MM.1S (cell line): ENCODE measurements around the gene LHFPL4.

Experiments
- DNase-seq: peaks from one replicate; pipeline ENCODE4 v3.0.0-alpha.2; 2015
- H2AFZ ChIP-seq: fragments of 300-600 bp; sonication (generic); 2 replicates; pipeline ENCODE4 v1.6.0; 2016; ENCODE audit warnings: antibody characterized with exemption, low read length
- H3F3A ChIP-seq: fragments of 300-600 bp; sonication (generic); 2 replicates; pipeline ENCODE4 v1.6.1; 2016; ENCODE audit warnings: mild to moderate bottlenecking, antibody characterized with exemption, low read length, moderate library complexity, mixed read lengths; ENCODE audit not compliant: insufficient read depth
- H3K27ac ChIP-seq: fragments of 300-600 bp; sonication (generic); 2 replicates; pipeline ENCODE4 v1.5.1; 2016; ENCODE audit warnings: mild to moderate bottlenecking, low read length
- H3K27me3 ChIP-seq: fragments of 300-600 bp; sonication (generic); replicated peaks from 2 replicates; pipeline ENCODE4 v1.6.0; 2016; ENCODE audit warnings: low read length; ENCODE audit not compliant: insufficient read depth
- H3K36me3 ChIP-seq: fragments of 300-600 bp; sonication (generic); replicated peaks from 2 replicates; pipeline ENCODE4 v1.6.1; 2016; ENCODE audit warnings: mild to moderate bottlenecking, low read length, mixed read lengths; ENCODE audit not compliant: insufficient read depth
- H3K4me1 ChIP-seq: fragments of 300-600 bp; sonication (generic); 2 replicates; pipeline ENCODE4 v1.6.1; 2016; ENCODE audit warnings: low read length, mixed read lengths
- H3K4me2 ChIP-seq: fragments of 300-600 bp; sonication (generic); 2 replicates; pipeline ENCODE4 v1.6.0; 2016; ENCODE audit warnings: low read depth, low read length
- H3K4me3 ChIP-seq: fragments of 300-600 bp; sonication (generic); 2 replicates; pipeline ENCODE4 v1.5.1; 2016; ENCODE audit warnings: low read length, mixed read lengths
- H3K79me2 ChIP-seq: fragments of 300-600 bp; sonication (generic); 2 replicates; pipeline ENCODE4 v1.6.1; 2016; ENCODE audit warnings: mixed run types, low read length, mixed read lengths
- H3K9ac ChIP-seq: fragments of 300-600 bp; sonication (generic); 2 replicates; pipeline ENCODE4 v1.6.1; 2016; ENCODE audit warnings: low read length, mixed read lengths
- H3K9me2 ChIP-seq: fragments of 300-600 bp; sonication (generic); replicated peaks from 2 replicates; pipeline ENCODE4 v1.6.1; 2016; ENCODE audit warnings: mild to moderate bottlenecking, low read length, mixed read lengths; ENCODE audit not compliant: insufficient read depth
- H3K9me3 ChIP-seq: fragments of 300-600 bp; sonication (generic); replicated peaks from 2 replicates; pipeline ENCODE4 v1.6.1; 2016; ENCODE audit warnings: mild to moderate bottlenecking, low read length, mixed read lengths; ENCODE audit not compliant: insufficient read depth
- H4K20me1 ChIP-seq: fragments of 300-600 bp; sonication (generic); 2 replicates; pipeline ENCODE4 v1.6.1; 2016; ENCODE audit warnings: mild to moderate bottlenecking, low read length, moderate library complexity, mixed read lengths; ENCODE audit not compliant: insufficient read depth
- EZH2 ChIP-seq: fragments of 300-600 bp; sonication (generic); optimal IDR thresholded peaks from 2 replicates; pipeline ENCODE3; 2017; ENCODE audit warnings: low read depth, mild to moderate bottlenecking, antibody characterized with exemption, low read length, mixed read lengths
- EZH2phosphoT487 ChIP-seq: fragments of 300-600 bp; sonication (generic); IDR thresholded peaks from 2 replicates; pipeline ENCODE4 v1.6.1; 2018; ENCODE audit warnings: antibody characterized with exemption, low read length
- TF ChIP-seq, protein P1 (sequence below): fragments of 300-600 bp; sonication (generic); IDR thresholded peaks from 2 replicates; pipeline ENCODE4 v1.5.1; 2016; ENCODE audit warnings: antibody characterized with exemption, low read length, mixed read lengths

The LHFPL4 gene

DNA sequence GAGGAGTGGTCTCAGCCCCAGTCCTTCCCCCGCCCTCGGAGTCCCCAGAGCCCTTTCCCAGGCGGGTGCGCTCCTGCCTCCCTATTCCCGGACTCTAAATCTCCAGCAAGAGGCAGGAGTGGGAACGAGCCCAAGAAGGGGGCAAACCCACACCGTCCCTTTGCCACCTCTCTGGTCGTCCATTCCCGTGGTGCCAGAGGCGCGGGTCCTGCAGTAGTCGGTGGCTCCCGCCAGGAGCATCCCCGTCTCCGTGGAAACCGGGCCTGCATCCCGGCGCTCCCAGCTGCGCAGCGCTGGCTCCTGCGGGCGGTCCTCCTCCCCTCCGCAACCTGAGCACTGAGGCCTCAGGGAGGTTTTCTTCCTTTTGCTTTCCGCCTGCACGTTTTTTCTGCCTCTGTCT, 44.8 kb downstream of the LHFPL4 start:
- DNase-seq = no peak
- Histone ChIP-seq H3K9ac (no peak overlapping the region), H3K9me3 (no peaks in the 10 kb centered on the region), H2AFZ (no peak overlapping the region), H3K9me2 (no peaks in the 10 kb centered on the region), H3K27me3 (no peaks in the 10 kb centered on the region; the same call in 1 of the 2 replicates), H3F3A (no peaks in the 10 kb centered on the region), H3K27ac (no peak overlapping the region), H3K79me2 (no peaks in the 10 kb centered on the region), H3K4me2 (no peak overlapping the region), H3K4me3 (no peak overlapping the region), H3K4me1 (no peaks in the 10 kb centered on the region), H3K36me3 (no peaks in the 10 kb centered on the region), H4K20me1 (no peaks in the 10 kb centered on the region)
- no peak for TF ChIP-seq EZH2phosphoT487
- TF ChIP-seq EZH2 = no peak
- TF ChIP-seq, protein P1, sequence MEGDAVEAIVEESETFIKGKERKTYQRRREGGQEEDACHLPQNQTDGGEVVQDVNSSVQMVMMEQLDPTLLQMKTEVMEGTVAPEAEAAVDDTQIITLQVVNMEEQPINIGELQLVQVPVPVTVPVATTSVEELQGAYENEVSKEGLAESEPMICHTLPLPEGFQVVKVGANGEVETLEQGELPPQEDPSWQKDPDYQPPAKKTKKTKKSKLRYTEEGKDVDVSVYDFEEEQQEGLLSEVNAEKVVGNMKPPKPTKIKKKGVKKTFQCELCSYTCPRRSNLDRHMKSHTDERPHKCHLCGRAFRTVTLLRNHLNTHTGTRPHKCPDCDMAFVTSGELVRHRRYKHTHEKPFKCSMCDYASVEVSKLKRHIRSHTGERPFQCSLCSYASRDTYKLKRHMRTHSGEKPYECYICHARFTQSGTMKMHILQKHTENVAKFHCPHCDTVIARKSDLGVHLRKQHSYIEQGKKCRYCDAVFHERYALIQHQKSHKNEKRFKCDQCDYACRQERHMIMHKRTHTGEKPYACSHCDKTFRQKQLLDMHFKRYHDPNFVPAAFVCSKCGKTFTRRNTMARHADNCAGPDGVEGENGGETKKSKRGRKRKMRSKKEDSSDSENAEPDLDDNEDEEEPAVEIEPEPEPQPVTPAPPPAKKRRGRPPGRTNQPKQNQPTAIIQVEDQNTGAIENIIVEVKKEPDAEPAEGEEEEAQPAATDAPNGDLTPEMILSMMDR = no peak

DNA sequence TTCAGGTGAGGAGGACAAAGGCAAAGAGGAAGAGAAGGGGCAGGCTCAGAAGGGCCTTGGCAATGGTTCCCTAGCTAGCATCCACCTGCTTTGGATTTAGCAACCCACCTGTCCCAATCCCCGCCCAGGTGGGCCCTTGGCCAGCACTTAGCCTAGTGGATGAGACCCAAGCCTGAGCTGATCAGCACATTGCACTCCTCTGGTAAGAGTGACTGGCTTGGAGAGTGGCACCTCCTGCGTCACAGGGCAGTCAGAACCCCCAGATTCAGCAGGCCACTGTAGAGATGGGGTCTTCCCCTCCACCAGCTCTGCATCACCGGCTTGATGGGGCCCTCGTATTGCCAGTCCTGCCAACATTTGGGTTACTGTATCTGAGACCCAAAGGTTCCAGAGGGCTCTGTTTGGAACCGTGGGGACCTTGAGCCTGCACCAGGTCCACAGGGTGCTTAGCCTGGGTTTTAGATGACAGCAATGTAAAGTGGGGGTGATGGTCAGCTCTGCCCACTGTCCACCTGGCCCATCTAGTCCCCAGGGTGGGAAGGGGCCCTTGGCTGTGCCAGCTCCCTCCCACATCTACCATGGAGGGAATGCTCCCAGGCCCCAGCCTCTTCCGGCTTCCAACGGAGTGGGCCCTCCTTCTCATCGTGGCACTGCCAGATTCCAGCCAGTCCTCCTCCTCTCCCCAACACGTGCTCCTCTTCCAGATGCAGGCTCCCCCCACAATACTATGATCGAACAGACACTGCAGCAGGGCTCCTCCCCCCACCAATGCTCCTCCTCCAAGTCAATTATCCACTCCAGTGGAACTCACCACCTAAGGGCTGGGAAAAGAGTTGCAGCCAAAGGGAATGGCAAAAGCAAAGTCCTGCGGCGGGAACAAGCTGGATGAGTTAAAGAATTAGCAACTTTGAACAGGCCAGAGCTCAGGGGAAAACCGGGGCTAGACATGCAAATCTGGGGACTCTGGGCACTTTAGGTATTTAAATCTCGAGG, 45.7 kb downstream of the LHFPL4 start:
- no peaks in the 10 kb centered on the region for H3K36me3 ChIP-seq
- H3K9me2 ChIP-seq = no peaks in the 10 kb centered on the region
- no peaks in the 10 kb centered on the region for H3F3A ChIP-seq
- no peaks in the 10 kb centered on the region; the same call in 1 of the 2 replicates for H3K27me3 ChIP-seq
- no peak overlapping the region for H3K4me3 ChIP-seq
- no peaks in the 10 kb centered on the region for H3K4me1 ChIP-seq
- DNase-seq = no peak
- H3K4me2 ChIP-seq = no peak overlapping the region
- no peaks in the 10 kb centered on the region for H4K20me1 ChIP-seq
- H3K27ac ChIP-seq = no peak overlapping the region
- H2AFZ ChIP-seq = no peak overlapping the region
- TF ChIP-seq, protein P1 = no peak
- TF ChIP-seq EZH2 = no peak
- TF ChIP-seq EZH2phosphoT487 = no peak
- no peak overlapping the region for H3K9ac ChIP-seq
- no peaks in the 10 kb centered on the region for H3K9me3 ChIP-seq
- no peaks in the 10 kb centered on the region for H3K79me2 ChIP-seq

DNA sequence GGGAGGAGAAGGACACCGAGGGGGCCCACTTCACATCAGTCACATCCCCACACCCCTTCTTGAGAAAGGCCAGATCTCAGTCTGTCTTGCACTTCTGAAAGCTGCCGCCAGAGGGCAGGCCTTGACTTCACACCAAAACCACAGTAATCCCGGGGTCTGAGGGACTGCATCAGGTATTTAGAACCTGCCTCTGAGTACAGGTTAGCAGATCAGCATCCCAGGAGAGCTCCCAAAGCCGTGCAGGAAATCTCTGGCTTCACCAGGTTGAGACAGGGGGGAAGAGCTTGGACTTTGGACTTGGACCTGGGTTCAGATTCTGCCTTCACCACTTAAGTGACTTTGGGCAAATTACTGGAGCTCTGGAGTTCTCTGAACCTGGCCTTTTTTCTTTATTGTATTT, 50.3 kb downstream of the LHFPL4 start:
- Histone ChIP-seq H3K4me2 (no peak overlapping the region), H3K27me3 (no peaks in the 10 kb centered on the region; the same call in 1 of the 2 replicates), H3K9ac (no peak overlapping the region), H3K79me2 (no peaks in the 10 kb centered on the region), H3K9me2 (no peaks in the 10 kb centered on the region), H3K36me3 (no peaks in the 10 kb centered on the region), H2AFZ (no peak overlapping the region), H3K9me3 (no peaks in the 10 kb centered on the region), H3K4me1 (no peaks in the 10 kb centered on the region), H3K27ac (no peak overlapping the region), H4K20me1 (no peaks in the 10 kb centered on the region), H3K4me3 (no peak overlapping the region), H3F3A (no peaks in the 10 kb centered on the region)
- peak; percentile 67 for DNase-seq
- TF ChIP-seq EZH2phosphoT487 (no peak), EZH2 (no peak)
- TF ChIP-seq, protein P1 = peak; percentile 91
